Left hindlimb (tissue), 1 donor: ENCODE results near the gene KCMF1.
A peak's percentile ranks its signal among the peaks of the same experiment; 100 is the strongest.

Experiments used
- DNase-seq: peaks from one replicate; pipeline ENCODE4 v3.0.0-alpha.2; 2018

Gene KCMF1

GRCh38 chr2:85088921-85089320, 118.0 kb downstream of the KCMF1 start:
- DNase-seq: no peak

GRCh38 chr2:85089585-85089984, 118.6 kb downstream of the KCMF1 start:
- peak; percentile 76 for DNase-seq

- no peak for DNase-seq
Observed at GRCh38 chr2:85091838-85092237, 120.9 kb downstream of the KCMF1 start.

- no peak for DNase-seq
Observed at GRCh38 chr2:85095094-85095493, 124.1 kb downstream of the KCMF1 start.

- DNase-seq: no peak
Observed at GRCh38 chr2:85096616-85097015, 125.7 kb downstream of the KCMF1 start.

- no peak for DNase-seq
Observed at GRCh38 chr2:85104228-85104627, 133.3 kb downstream of the KCMF1 start.

- DNase-seq: no peak
Observed at GRCh38 chr2:85106489-85107180, 135.7 kb downstream of the KCMF1 start.
